K562 (cell line): ENCODE data around the gene BCR. TPM values are rescaled to one million over a fixed set of nuclear protein-coding genes. Genes with fewer than 3 reads are reported as not detected.

Source experiments
- CHD2 ChIP-seq: IDR thresholded peaks from 2 replicates; pipeline ENCODE4 v1.6.1; 2011; ENCODE audit warnings: low read depth, low read length
- HEY1 ChIP-seq: fragments of 250-450 bp; sonication (Bioruptor Pico); IDR thresholded peaks from 2 replicates; pipeline ENCODE4 v1.5.0; 2020; ENCODE audit warnings: mild to moderate bottlenecking, moderate library complexity, borderline replicate concordance
- JUND ChIP-seq, 2 experiments: IDR thresholded peaks; 2 replicates in 1 of 2; 3 replicates in 1 of 2; pipeline ENCODE4 v1.6.1; 2011; ENCODE audit warnings: borderline replicate concordance in 2 of 2, low read depth in 2 of 2, low read length in 2 of 2, improper control_type of control experiment in 1 of 2, missing biosample characterization in 1 of 2, missing genetic modification characterization in 1 of 2, missing genetic modification reagents in 1 of 2
- MAZ ChIP-seq, 2 experiments: fragments of 450-650 bp in 1 of 2; sonication (generic) in 1 of 2; formaldehyde crosslinking; IDR thresholded peaks in 1 of 2; conservative IDR thresholded peaks in 1 of 2; 2 replicates each; pipeline versions ENCODE4 v1.4.0 to v1.5.0; 2020; ENCODE audit warnings: mild to moderate bottlenecking in 1 of 2, missing genetic modification reagents in 1 of 2
- MCM3 ChIP-seq: fragments of 450-650 bp; IDR thresholded peaks from 2 replicates; pipeline ENCODE4 v1.6.1; 2016
- PML ChIP-seq: IDR thresholded peaks from 2 replicates; pipeline ENCODE4 v1.6.1; 2012; ENCODE audit warnings: low read length, inconsistent platforms
- RBBP5 ChIP-seq: fragments of 200-600 bp; sonication (generic); IDR thresholded peaks from 2 replicates; pipeline ENCODE4 v1.6.1; 2012; ENCODE audit warnings: borderline replicate concordance, mild to moderate bottlenecking, low read length, control low read depth, inconsistent platforms; ENCODE audit not compliant: insufficient read depth, poor library complexity, severe bottlenecking
- SMARCB1 ChIP-seq: IDR thresholded peaks from 2 replicates; pipeline ENCODE4 v1.6.1; 2011; ENCODE audit warnings: improper control_type of control experiment, low read depth; ENCODE audit not compliant: insufficient read length
- TCF7L2 ChIP-seq: fragments of 150-350 bp; IDR thresholded peaks from 2 replicates; pipeline ENCODE4 v1.6.1; 2016; ENCODE audit warnings: low read depth, mild to moderate bottlenecking, low read length, moderate library complexity
- TFAP4 ChIP-seq: sonication (generic); formaldehyde crosslinking; IDR thresholded peaks from 2 replicates; pipeline ENCODE4 v1.8.0; 2022; ENCODE audit warnings: missing genetic modification reagents, mild to moderate bottlenecking, moderate library complexity, borderline replicate concordance
- ZBTB5 ChIP-seq: fragments of 450-650 bp; IDR thresholded peaks from 2 replicates; pipeline ENCODE4 v1.6.1; 2017; ENCODE audit warnings: antibody characterized with exemption
- ZNF717 ChIP-seq: fragments of 250-450 bp; sonication (Bioruptor Pico); IDR thresholded peaks from 2 replicates; pipeline ENCODE4 v1.5.0; 2021
- ZNF766 ChIP-seq: fragments of 200-800 bp; sonication (Bioruptor generic); conservative IDR thresholded peaks from 2 replicates; pipeline ENCODE4 v1.6.1; 2016; ENCODE audit warnings: missing genetic modification characterization, missing compliant biosample characterization
- polyA plus RNA-seq, 8 experiments: library from polyadenylated mRNA; depleted of rRNA in 4 of 8; stranded (reverse) in 5 of 8; unstranded in 3 of 8; fragments of >200 nt; fragmentation: Nextera tagmentation in 2 of 8; fragmentation: Illumina TruSeq in 1 of 8; extraction: Ambion mirVana in 2 of 8; extraction: Trizol in 1 of 8; gene quantifications; 2 replicates each; pipeline versions ENCODE4 v1.2.1 to v1.2.3, GENCODE V29; 2011 to 2014; ENCODE audit warnings: inconsistent platforms in 1 of 8, missing spikeins in 1 of 8
- total RNA-seq, 7 experiments: library from RNA; depleted of rRNA in 6 of 7; stranded (reverse); fragments of >200 nt in 6 of 7; fragmentation: Illumina TruSeq in 2 of 7; extraction: Trizol in 2 of 7; gene quantifications; 2 replicates each; pipeline versions ENCODE4 v1.2.1 to v1.2.3, GENCODE V29; 2011 to 2021; ENCODE audit warnings: low replicate concordance in 1 of 7

The BCR gene
- total and polyA plus RNA-seq, 9 of the 15 experiments (the other 6 are each of a cell fraction or from before 2014, with no cell fraction given) = 0.41 to 150 (median 45.6) TPM

GRCh38 chr22:23259916-23260644 is 79.8 kb downstream of the BCR start (continued):
- TF ChIP-seq ZBTB5 = no peak
- TF ChIP-seq RBBP5 = no peak
- TF ChIP-seq PML = no peak
- TF ChIP-seq ZNF717 (CRISPR knock-in tag) = no peak
- no peak for TF ChIP-seq SMARCB1
- TF ChIP-seq TCF7L2 = no peak
- no peak for TF ChIP-seq MCM3
- no peak for TF ChIP-seq HEY1
- peak; percentile 14; the same call in 1 of the 2 replicates for TF ChIP-seq JUND (IDR thresholded peaks at IDR 0.05; ENCODE audit: borderline replicate concordance, low read depth, low read length)
- no peak for TF ChIP-seq JUND (tag; IDR thresholded peaks at IDR 0.05; ENCODE audit: borderline replicate concordance, low read depth, low read length)
- no peak for TF ChIP-seq MAZ (CRISPR knock-in tag; conservative IDR thresholded peaks at IDR 0.05 in 1 of 2, IDR thresholded peaks at IDR 0.05 in 1 of 2)
- no peak for TF ChIP-seq TFAP4 (CRISPR knock-in tag)
- TF ChIP-seq CHD2 = 0 out of 2 replicates have a peak, but pooled peaks have one; percentile 13
- TF ChIP-seq ZNF766 (CRISPR knock-in tag) = no peak
